IPS-15b (cell line): ENCODE measurements around the gene ISY1.
"Not testable (repeated sequence)": the region's sequence is repeated elsewhere in the genome, so short reads cannot be mapped to it uniquely, and the experiment has no call there.

Experiments
- H3K27me3 ChIP-seq: one replicate; pipeline ENCODE4 v1.6.1; 2013; ENCODE audit warnings: low read length; ENCODE audit not compliant: control insufficient read depth, insufficient read depth
- H3K36me3 ChIP-seq: one replicate; pipeline ENCODE4 v1.6.1; 2013; ENCODE audit warnings: low read length; ENCODE audit not compliant: control insufficient read depth, insufficient read depth
- H3K4me1 ChIP-seq: one replicate; pipeline ENCODE4 v1.6.1; 2013; ENCODE audit warnings: mild to moderate bottlenecking, low read length; ENCODE audit not compliant: control insufficient read depth, insufficient read depth
- H3K4me3 ChIP-seq: one replicate; pipeline ENCODE4 v1.5.1; 2013; ENCODE audit warnings: low read depth, low read length
- H3K9ac ChIP-seq: one replicate; pipeline ENCODE4 v1.6.1; 2013; ENCODE audit warnings: low read depth, mild to moderate bottlenecking, low read length
- H3K9me3 ChIP-seq: one replicate; pipeline ENCODE4 v1.6.1; 2013; ENCODE audit warnings: mild to moderate bottlenecking, low read length; ENCODE audit not compliant: control insufficient read depth, insufficient read depth

ISY1 gene

DNA sequence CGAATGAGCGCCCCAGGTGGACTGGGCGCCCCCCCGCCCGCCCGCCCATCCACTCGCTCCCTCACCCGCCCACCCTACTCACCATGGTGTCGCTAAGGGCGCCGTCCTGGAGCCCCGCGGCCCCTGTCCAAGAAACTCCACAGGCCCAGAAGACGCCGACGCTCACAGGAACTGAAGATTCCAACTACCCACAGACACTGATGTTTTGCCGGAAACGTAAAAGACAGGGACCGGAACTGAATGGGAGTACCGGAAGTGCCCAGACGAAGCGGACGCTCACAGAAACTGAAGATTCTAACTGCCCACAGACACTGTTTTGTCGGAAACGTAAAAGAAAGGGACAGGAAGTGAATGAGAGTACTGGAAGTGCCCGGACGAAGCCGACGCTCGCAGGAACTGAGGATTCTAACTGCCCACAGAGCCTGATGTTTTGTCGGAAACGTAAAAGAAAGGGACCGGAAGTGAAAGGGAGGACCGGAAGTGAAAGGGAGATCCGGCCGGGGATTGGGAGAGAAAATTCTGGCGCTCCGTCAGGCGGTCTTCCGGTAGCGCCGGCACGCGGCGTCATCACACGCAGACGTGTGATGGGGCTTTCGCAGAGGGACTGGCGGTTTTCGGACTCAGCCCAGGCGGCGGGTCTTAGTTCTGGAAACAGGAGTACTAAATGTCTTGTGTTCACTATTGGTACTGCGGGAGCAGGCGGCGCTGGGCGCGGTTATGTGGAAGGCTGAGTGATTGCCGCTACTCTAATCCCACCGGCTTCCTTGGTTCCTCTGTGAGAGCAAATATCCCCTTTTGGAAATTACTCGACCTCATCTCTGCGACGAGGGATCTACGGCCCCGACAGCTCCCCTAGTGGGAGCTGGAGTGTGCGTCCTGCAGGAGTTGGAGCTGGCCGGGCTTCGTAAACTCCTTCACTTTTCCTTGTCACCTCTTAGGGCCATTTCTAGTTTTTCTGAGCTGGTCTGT is at the start of gene ISY1:
Gene ISY1 (minus strand): TSS at position 173 of the 969 bp plus-strand sequence. CDS start 88 bp downstream, at position 85.
- H3K4me3 ChIP-seq, result peak within 1 kb of the TSS; percentile 87
- peaks cover 5% of the 10 kb centered on the region for H3K4me1 ChIP-seq
- no peaks in the 10 kb centered on the region for H3K27me3 ChIP-seq
- no peaks in the 10 kb centered on the region for H3K36me3 ChIP-seq
- no peaks in the 10 kb centered on the region for H3K9me3 ChIP-seq
- peak within 1 kb of the TSS; percentile 96 for H3K9ac ChIP-seq

GRCh38 chr3:129207479-129207878 is 46.6 kb upstream of the ISY1 start:
- Histone ChIP-seq H3K9me3 (no peaks in the 10 kb centered on the region), H3K4me3 (no peak overlapping the region), H3K4me1 (no peaks in the 10 kb centered on the region), H3K9ac (no peak overlapping the region), H3K27me3 (no peaks in the 10 kb centered on the region), H3K36me3 (no peaks in the 10 kb centered on the region)

DNA sequence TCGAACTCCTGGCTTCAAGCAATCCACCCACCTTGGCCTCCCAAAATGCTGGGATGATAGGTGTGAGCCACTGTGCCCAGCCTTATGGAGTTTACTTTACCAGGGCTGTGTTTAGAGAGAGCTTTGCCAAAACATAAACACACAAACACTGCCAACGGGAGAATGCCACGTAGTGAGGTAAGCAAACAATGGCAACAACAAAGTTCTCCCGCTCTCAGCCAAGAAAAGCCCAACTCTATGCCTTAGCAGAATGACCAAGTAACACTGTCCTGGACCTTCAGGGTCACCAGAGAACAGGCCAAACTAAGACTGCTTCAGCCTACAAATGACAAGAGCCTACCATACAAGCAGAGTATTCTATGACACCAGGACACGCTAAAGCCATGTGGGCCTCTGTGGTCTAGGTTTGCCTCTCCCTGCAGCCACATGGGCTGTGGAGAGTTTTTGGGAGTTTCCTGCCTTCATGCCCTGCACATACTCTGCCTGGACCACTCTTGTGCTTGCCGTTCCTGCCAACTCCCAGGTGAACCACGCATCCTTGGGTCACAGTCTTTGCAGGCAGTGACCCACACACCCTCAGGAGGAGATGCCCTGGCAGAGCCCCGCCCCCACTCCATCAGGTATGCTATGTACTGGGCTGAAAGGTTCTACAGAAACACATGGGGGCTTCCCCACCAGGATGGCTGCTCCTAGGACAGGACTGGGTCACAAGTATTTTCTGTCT is 44.4 kb upstream of the ISY1 start:
- no peaks in the 10 kb centered on the region for H3K36me3 ChIP-seq
- no peaks in the 10 kb centered on the region for H3K9me3 ChIP-seq
- H3K9ac ChIP-seq, result no peak overlapping the region
- no peaks in the 10 kb centered on the region for H3K4me1 ChIP-seq
- no peak overlapping the region for H3K4me3 ChIP-seq
- no peaks in the 10 kb centered on the region for H3K27me3 ChIP-seq

GRCh38 chr3:129204473-129204872 is 43.6 kb upstream of the ISY1 start:
- no peaks in the 10 kb centered on the region for H3K9me3 ChIP-seq
- no peaks in the 10 kb centered on the region for H3K36me3 ChIP-seq
- H3K4me3 ChIP-seq, result no peak overlapping the region
- no peaks in the 10 kb centered on the region for H3K27me3 ChIP-seq
- no peaks in the 10 kb centered on the region for H3K4me1 ChIP-seq
- H3K9ac ChIP-seq, result no peak overlapping the region

- H3K4me3 ChIP-seq, result no peak overlapping the region
- H3K4me1 ChIP-seq, result no peaks in the 10 kb centered on the region
- no peaks in the 10 kb centered on the region for H3K9me3 ChIP-seq
- no peaks in the 10 kb centered on the region for H3K27me3 ChIP-seq
- H3K36me3 ChIP-seq, result no peaks in the 10 kb centered on the region
- no peak overlapping the region for H3K9ac ChIP-seq
Measured at GRCh38 chr3:129199366-129199765, 38.5 kb upstream of the ISY1 start.

- no peak overlapping the region for H3K9ac ChIP-seq
- H3K9me3 ChIP-seq, result no peaks in the 10 kb centered on the region
- no peaks in the 10 kb centered on the region for H3K27me3 ChIP-seq
- no peaks in the 10 kb centered on the region for H3K36me3 ChIP-seq
- H3K4me3 ChIP-seq, result no peak overlapping the region
- H3K4me1 ChIP-seq, result no peaks in the 10 kb centered on the region
Measured at GRCh38 chr3:129197321-129197720, 36.5 kb upstream of the ISY1 start.

DNA sequence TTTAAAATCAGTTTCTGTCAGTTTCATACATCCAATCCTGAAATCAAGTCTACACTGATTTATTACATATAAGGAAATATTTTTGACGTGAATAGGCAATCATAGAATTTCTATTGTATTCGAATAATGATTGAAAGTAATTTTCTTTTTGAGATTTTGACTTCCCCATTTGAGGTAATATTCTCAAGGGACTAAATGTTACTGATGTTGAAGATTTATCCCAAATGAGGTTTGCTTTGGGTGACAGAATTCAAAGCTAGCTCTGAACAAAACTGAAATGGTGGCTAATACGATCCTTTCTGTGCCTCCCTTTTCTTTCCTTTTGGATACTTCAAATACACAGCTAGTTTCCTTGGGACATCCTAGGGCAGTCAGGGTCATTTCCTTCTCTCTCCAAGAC is 35.7 kb upstream of the ISY1 start:
- no peak overlapping the region for H3K4me3 ChIP-seq
- no peaks in the 10 kb centered on the region for H3K27me3 ChIP-seq
- no peaks in the 10 kb centered on the region for H3K4me1 ChIP-seq
- no peaks in the 10 kb centered on the region for H3K36me3 ChIP-seq
- no peak overlapping the region for H3K9ac ChIP-seq
- H3K9me3 ChIP-seq, result no peaks in the 10 kb centered on the region

DNA sequence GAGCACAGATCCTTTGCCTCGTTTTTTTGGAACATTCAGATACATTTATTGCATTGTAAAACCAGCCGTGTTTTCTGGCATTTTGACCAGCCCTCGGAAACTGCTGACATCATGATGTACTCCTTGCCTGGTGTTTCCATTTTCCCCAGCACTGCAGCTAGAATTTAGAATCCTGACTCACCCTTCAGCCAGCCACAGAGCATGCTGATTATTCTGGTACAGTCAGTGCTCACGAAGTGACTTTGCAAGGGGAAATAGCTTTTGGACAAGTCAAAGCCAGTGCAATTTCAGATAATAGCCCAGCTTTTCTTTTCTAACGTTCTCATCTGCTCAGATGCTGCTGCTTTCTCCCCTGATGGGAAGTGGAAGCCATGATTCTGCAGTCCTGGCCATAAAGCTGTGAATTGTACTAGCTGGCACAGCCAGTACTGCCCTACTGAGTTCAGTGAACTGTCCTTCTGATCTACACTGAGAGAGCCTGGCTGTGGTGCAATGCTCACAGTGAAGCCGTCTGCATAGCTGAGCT is 34.9 kb upstream of the ISY1 start:
- no peaks in the 10 kb centered on the region for H3K36me3 ChIP-seq
- no peak overlapping the region for H3K9ac ChIP-seq
- H3K4me1 ChIP-seq, result no peaks in the 10 kb centered on the region
- no peaks in the 10 kb centered on the region for H3K27me3 ChIP-seq
- no peaks in the 10 kb centered on the region for H3K9me3 ChIP-seq
- no peak overlapping the region for H3K4me3 ChIP-seq

GRCh38 chr3:129189793-129190192 is 28.9 kb upstream of the ISY1 start:
- not testable (repeated sequence) for H3K9ac ChIP-seq, H3K4me1 ChIP-seq, H3K9me3 ChIP-seq, H3K4me3 ChIP-seq, H3K27me3 ChIP-seq, H3K36me3 ChIP-seq

GRCh38 chr3:129187857-129188256 is 27.0 kb upstream of the ISY1 start:
- Histone ChIP-seq H3K27me3 (no peaks in the 10 kb centered on the region), H3K4me1 (no peaks in the 10 kb centered on the region), H3K36me3 (no peaks in the 10 kb centered on the region), H3K9me3 (no peaks in the 10 kb centered on the region), H3K4me3 (no peak overlapping the region), H3K9ac (no peak overlapping the region)

- Histone ChIP-seq H3K4me1 (no peaks in the 10 kb centered on the region), H3K9ac (no peak overlapping the region), H3K36me3 (no peaks in the 10 kb centered on the region), H3K27me3 (no peaks in the 10 kb centered on the region), H3K9me3 (no peaks in the 10 kb centered on the region), H3K4me3 (no peak overlapping the region)
Measured at GRCh38 chr3:129185783-129186182, 24.9 kb upstream of the ISY1 start.
